HepG2 (cell line): ENCODE measurements around the gene EYA4. TPM values are rescaled to one million over a fixed set of nuclear protein-coding genes. Genes with fewer than 3 reads are reported as not detected.
A peak's percentile ranks its signal among the peaks of the same experiment; 100 is the strongest.

Experiments
- FOXA1 ChIP-seq, 2 experiments: fragments of 450-650 bp in 1 of 2; sonication (generic) in 1 of 2; formaldehyde crosslinking in 1 of 2; IDR thresholded peaks; 2 replicates each; pipeline versions ENCODE4 v1.4.0 to v1.6.1; 2016 to 2020; ENCODE audit warnings: missing genetic modification reagents in 1 of 2
- FOXK1 ChIP-seq: sonication (generic); formaldehyde crosslinking; IDR thresholded peaks from 2 replicates; pipeline ENCODE4 v1.4.0; 2020; ENCODE audit warnings: low read depth, missing genetic modification reagents, borderline replicate concordance
- GZF1 ChIP-seq: sonication (generic); formaldehyde crosslinking; IDR thresholded peaks from 2 replicates; pipeline ENCODE4 v1.5.1; 2020; ENCODE audit warnings: mild to moderate bottlenecking, missing genetic modification reagents
- HOMEZ ChIP-seq: IDR thresholded peaks from 2 replicates; pipeline ENCODE4 v1.6.1; 2016; ENCODE audit warnings: low read depth
- HOXA5 ChIP-seq: sonication (generic); formaldehyde crosslinking; IDR thresholded peaks from 2 replicates; pipeline ENCODE4 v1.4.0; 2020; ENCODE audit warnings: missing genetic modification reagents
- MAFF ChIP-seq: IDR thresholded peaks from 2 replicates; pipeline ENCODE4 v1.6.1; 2011; ENCODE audit warnings: low read depth, low read length, improper control_type of control experiment
- MAFK ChIP-seq, 2 experiments: IDR thresholded peaks in 1 of 2; conservative IDR thresholded peaks in 1 of 2; 2 replicates each; pipeline ENCODE4 v1.6.1; 2011; ENCODE audit warnings: improper control_type of control experiment in 2 of 2, low read length in 2 of 2
- MEF2D ChIP-seq: sonication (generic); formaldehyde crosslinking; IDR thresholded peaks from 2 replicates; pipeline ENCODE4 v1.5.1; 2020; ENCODE audit warnings: mild to moderate bottlenecking, missing genetic modification reagents
- NBN ChIP-seq: fragments of 450-650 bp; conservative IDR thresholded peaks from 2 replicates; pipeline ENCODE4 v1.6.1; 2017
- NFE2L2 ChIP-seq: fragments of 150-350 bp; IDR thresholded peaks from 2 replicates; pipeline ENCODE4 v1.6.1; 2014; ENCODE audit warnings: low read length
- NR0B2 ChIP-seq: sonication (generic); formaldehyde crosslinking; IDR thresholded peaks from 2 replicates; pipeline ENCODE4 v1.4.0; 2020; ENCODE audit warnings: mild to moderate bottlenecking, missing genetic modification reagents
- PCBP1 ChIP-seq: fragments of 200-400 bp; formaldehyde crosslinking; IDR thresholded peaks from 2 replicates; pipeline ENCODE4 v1.6.1; 2017; ENCODE audit warnings: mild to moderate bottlenecking, low read depth, low read length, borderline replicate concordance
- SAP130 ChIP-seq: IDR thresholded peaks from 2 replicates; pipeline ENCODE4 v1.6.1; 2016; ENCODE audit warnings: low read depth
- SPEN ChIP-seq: sonication (generic); formaldehyde crosslinking; IDR thresholded peaks from 2 replicates; pipeline ENCODE4 v1.5.1; 2020; ENCODE audit warnings: low read depth, mild to moderate bottlenecking, missing genetic modification reagents
- SSRP1 ChIP-seq: IDR thresholded peaks from 2 replicates; pipeline ENCODE4 v1.6.1; 2016; ENCODE audit warnings: control low read depth
- STAT5B ChIP-seq: sonication (generic); formaldehyde crosslinking; IDR thresholded peaks from 2 replicates; pipeline ENCODE4 v1.4.0; 2020; ENCODE audit warnings: missing genetic modification reagents
- TFDP1 ChIP-seq: IDR thresholded peaks from 2 replicates; pipeline ENCODE4 v1.6.1; 2016; ENCODE audit warnings: missing compliant biosample characterization, missing genetic modification reagents, borderline replicate concordance
- ZNF136 ChIP-seq: sonication (generic); formaldehyde crosslinking; IDR thresholded peaks from 2 replicates; pipeline ENCODE4 v1.8.1; 2022; ENCODE audit warnings: low read depth, mild to moderate bottlenecking, moderate library complexity, missing genetic modification reagents
- ZNF251 ChIP-seq: sonication (generic); formaldehyde crosslinking; IDR thresholded peaks from 2 replicates; pipeline ENCODE4 v1.9.0; 2021; ENCODE audit warnings: mild to moderate bottlenecking, missing genetic modification reagents
- ZNF562 ChIP-seq: sonication (generic); formaldehyde crosslinking; IDR thresholded peaks from 2 replicates; pipeline ENCODE4 v1.8.0; 2022; ENCODE audit warnings: missing genetic modification reagents, borderline replicate concordance
- polyA plus RNA-seq, 8 experiments: library from polyadenylated mRNA; depleted of rRNA in 3 of 8; stranded (reverse) in 7 of 8; unstranded in 1 of 8; fragments of >200 nt; fragmentation: Illumina TruSeq in 4 of 8; extraction: Trizol in 4 of 8; gene quantifications; 2 replicates each; pipeline versions ENCODE4 v1.2.1 to v1.2.3, GENCODE V29; 2011 to 2016; ENCODE audit warnings: low read depth in 4 of 8, missing spikeins in 1 of 8, mixed read lengths in 1 of 8; ENCODE audit not compliant: insufficient read depth in 1 of 8
- total RNA-seq, 5 experiments: library from RNA; depleted of rRNA; stranded (reverse); fragments of >200 nt; fragmentation: Illumina TruSeq; extraction: Trizol; gene quantifications; 2 replicates each; pipeline ENCODE4 v1.2.3, GENCODE V29; 2016; ENCODE audit warnings: low read depth in 1 of 5
- TF ChIP-seq, protein P1 (sequence below): sonication (generic); formaldehyde crosslinking; IDR thresholded peaks from one replicate; pipeline ENCODE4 v1.5.1; 2020; ENCODE audit warnings: mild to moderate bottlenecking, missing genetic modification reagents; ENCODE audit errors: not compliant biosample characterization

Gene EYA4
- total and polyA plus RNA-seq, 2 of the 13 experiments (the other 11 are each of a cell fraction or from before 2014, with no cell fraction given) = not detected

DNA sequence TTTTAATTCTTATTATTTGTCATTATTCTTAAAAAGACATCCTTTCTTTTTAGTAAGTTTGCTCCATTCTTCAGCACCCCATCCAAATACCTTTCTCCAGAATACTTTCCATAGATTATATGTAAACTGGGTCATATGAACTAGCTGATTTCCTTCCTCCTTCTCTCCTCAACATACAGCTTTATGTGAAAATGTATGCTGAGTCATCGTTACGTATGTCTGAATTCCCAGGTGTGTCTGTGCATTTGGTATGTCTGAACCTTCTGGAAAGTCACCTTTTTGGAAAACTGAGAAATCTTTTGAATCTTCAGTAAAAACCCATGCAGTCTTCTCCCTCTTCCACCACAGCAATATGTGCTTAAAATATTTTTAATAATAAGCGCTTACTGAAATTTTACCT lies 264.5 kb downstream of the EYA4 start (continued):
- TF ChIP-seq, protein P1, sequence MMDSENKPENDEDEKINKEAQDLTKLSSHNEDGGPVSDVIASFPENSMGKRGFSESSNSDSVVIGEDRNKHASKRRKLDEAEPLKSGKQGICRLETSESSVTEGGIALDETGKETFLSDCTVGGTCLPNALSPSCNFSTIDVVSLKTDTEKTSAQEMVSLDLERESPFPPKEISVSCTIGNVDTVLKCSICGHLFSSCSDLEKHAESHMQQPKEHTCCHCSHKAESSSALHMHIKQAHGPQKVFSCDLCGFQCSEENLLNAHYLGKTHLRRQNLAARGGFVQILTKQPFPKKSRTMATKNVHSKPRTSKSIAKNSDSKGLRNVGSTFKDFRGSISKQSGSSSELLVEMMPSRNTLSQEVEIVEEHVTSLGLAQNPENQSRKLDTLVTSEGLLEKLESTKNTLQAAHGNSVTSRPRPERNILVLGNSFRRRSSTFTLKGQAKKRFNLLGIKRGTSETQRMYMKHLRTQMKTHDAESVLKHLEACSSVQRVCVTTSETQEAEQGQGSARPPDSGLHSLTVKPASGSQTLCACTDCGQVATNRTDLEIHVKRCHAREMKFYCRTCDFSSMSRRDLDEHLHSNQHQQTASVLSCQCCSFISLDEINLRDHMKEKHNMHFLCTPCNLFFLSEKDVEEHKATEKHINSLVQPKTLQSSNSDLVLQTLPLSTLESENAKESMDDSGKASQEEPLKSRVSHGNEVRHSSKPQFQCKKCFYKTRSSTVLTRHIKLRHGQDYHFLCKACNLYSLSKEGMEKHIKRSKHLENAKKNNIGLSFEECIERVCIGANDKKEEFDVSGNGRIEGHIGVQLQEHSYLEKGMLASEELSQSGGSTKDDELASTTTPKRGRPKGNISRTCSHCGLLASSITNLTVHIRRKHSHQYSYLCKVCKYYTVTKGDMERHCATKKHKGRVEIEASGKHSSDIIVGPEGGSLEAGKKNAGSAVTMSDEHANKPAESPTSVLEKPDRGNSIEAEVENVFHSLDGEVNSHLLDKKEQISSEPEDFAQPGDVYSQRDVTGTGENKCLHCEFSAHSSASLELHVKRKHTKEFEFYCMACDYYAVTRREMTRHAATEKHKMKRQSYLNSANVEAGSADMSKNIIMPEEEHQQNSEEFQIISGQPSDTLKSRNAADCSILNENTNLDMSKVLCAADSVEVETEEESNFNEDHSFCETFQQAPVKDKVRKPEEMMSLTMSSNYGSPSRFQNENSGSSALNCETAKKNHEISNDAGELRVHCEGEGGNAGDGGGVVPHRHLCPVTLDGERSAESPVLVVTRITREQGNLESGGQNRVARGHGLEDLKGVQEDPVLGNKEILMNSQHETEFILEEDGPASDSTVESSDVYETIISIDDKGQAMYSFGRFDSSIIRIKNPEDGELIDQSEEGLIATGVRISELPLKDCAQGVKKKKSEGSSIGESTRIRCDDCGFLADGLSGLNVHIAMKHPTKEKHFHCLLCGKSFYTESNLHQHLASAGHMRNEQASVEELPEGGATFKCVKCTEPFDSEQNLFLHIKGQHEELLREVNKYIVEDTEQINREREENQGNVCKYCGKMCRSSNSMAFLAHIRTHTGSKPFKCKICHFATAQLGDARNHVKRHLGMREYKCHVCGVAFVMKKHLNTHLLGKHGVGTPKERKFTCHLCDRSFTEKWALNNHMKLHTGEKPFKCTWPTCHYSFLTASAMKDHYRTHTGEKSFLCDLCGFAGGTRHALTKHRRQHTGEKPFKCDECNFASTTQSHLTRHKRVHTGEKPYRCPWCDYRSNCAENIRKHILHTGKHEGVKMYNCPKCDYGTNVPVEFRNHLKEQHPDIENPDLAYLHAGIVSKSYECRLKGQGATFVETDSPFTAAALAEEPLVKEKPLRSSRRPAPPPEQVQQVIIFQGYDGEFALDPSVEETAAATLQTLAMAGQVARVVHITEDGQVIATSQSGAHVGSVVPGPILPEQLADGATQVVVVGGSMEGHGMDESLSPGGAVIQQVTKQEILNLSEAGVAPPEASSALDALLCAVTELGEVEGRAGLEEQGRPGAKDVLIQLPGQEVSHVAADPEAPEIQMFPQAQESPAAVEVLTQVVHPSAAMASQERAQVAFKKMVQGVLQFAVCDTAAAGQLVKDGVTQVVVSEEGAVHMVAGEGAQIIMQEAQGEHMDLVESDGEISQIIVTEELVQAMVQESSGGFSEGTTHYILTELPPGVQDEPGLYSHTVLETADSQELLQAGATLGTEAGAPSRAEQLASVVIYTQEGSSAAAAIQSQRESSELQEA (CRISPR knock-in tag) = no peak
- TF ChIP-seq NR0B2 (CRISPR knock-in tag) (no peak), STAT5B (CRISPR knock-in tag) (no peak), ZNF562 (CRISPR knock-in tag) (no peak), SAP130 (CRISPR knock-in tag) (no peak), ZNF251 (CRISPR knock-in tag) (no peak), NFE2L2 (peak; percentile 80), PCBP1 (no peak), TFDP1 (CRISPR knock-in tag) (no peak), ZNF136 (CRISPR knock-in tag) (no peak), GZF1 (CRISPR knock-in tag) (no peak), NBN (no peak), MAFF (peak; percentile 80), HOXA5 (CRISPR knock-in tag) (no peak), FOXK1 (CRISPR knock-in tag) (no peak), MEF2D (no peak), MAFK (conservative IDR thresholded peaks at IDR 0.05 in 1 of 2, IDR thresholded peaks at IDR 0.05 in 1 of 2; ENCODE audit: low read length in 2 of 2) (peak; percentile 85 to 90), FOXA1 (IDR thresholded peaks at IDR 0.05) (no peak), FOXA1 (CRISPR knock-in tag; IDR thresholded peaks at IDR 0.05) (no peak), SSRP1 (no peak), HOMEZ (CRISPR knock-in tag) (no peak), SPEN (CRISPR knock-in tag) (no peak)
